Gastroesophageal sphincter (tissue), 4 donors: ENCODE measurements around the gene TNFAIP8. TPM values are rescaled to one million over a fixed set of nuclear protein-coding genes. Genes with fewer than 3 reads are reported as not detected.

Experiments
- ATAC-seq: fragments of 150-250 bp; one replicate; pipeline ENCODE4 v1.9.1; 2016; ENCODE audit warnings: mild to moderate bottlenecking, moderate library complexity
- H3K27ac ChIP-seq, 4 donors: fragments of 200-600 bp; sonication (generic) in 3 of 4; 1 replicate in 3 of 4; 2 replicates in 1 of 4; pipeline ENCODE4 v1.5.1; 2016 to 2019
- H3K27me3 ChIP-seq: fragments of 200-600 bp; sonication (generic); one replicate; pipeline ENCODE4 v1.5.1; 2019
- H3K36me3 ChIP-seq, 2 donors: fragments of 200-600 bp; sonication (generic); one replicate each; pipeline ENCODE4 v1.5.1; 2019; ENCODE audit warnings: control low read depth in 1 of 2
- H3K4me1 ChIP-seq, 3 donors: fragments of 200-600 bp; sonication (generic); 1 replicate in 2 of 3; 2 replicates in 1 of 3; pipeline ENCODE4 v1.5.1; 2016 to 2019; ENCODE audit warnings: control low read depth in 2 of 3
- H3K4me3 ChIP-seq, 2 donors: fragments of 200-600 bp; sonication (generic); one replicate each; pipeline ENCODE4 v1.5.1; 2019; ENCODE audit warnings: mild to moderate bottlenecking in 1 of 2, moderate library complexity in 1 of 2
- H3K9me3 ChIP-seq, 3 donors: fragments of 200-600 bp; sonication (generic); one replicate each; pipeline ENCODE4 v1.5.1; 2017 to 2019; ENCODE audit warnings: control low read depth in 2 of 3
- CTCF ChIP-seq, 4 experiments: fragments of 200-600 bp in 2 of 4; fragments of 450-650 bp in 2 of 4; sonication (generic) in 1 of 4; IDR thresholded peaks; one replicate each; pipeline ENCODE4 v1.5.1; 2017 to 2019; ENCODE audit warnings: antibody characterized with exemption in 4 of 4, mild to moderate bottlenecking in 2 of 4, moderate library complexity in 2 of 4
- EP300 ChIP-seq: sonication (generic); formaldehyde crosslinking; IDR thresholded peaks from one replicate; pipeline ENCODE4 v1.6.1; 2017; ENCODE audit warnings: antibody characterized with exemption, mild to moderate bottlenecking
- POLR2A ChIP-seq, 2 donors: fragments of 450-650 bp; IDR thresholded peaks; one replicate each; pipeline ENCODE4 v1.6.1; 2017; ENCODE audit warnings: antibody characterized with exemption in 2 of 2, mild to moderate bottlenecking in 2 of 2, moderate library complexity in 1 of 2
- POLR2AphosphoS5 ChIP-seq: sonication (generic); formaldehyde crosslinking; IDR thresholded peaks from one replicate; pipeline ENCODE4 v1.6.1; 2017; ENCODE audit warnings: antibody characterized with exemption
- WGBS, 2 donors: methylation state at CpG; one replicate each; pipeline ENCODE4 v1.1.5; 2018; ENCODE audit warnings: low coverage in 1 of 2; 5-methylcytosine and 5-hydroxymethylcytosine counted together
- total RNA-seq, 4 donors: library from RNA; depleted of rRNA; stranded (reverse); fragments of >200 nt; gene quantifications; one replicate each; pipeline ENCODE4 v1.1.0, GENCODE V29; 2016

The TNFAIP8 gene
- total RNA-seq, 4 donors from 2014 or later, result 25.4 to 76.7 (median 31.6) TPM

GRCh38 chr5:119328753-119329602 lies 26.8 kb upstream of the TNFAIP8 start:
- peak; percentile 40 for ATAC-seq
- no peaks in the 10 kb centered on the region for H3K9me3 ChIP-seq
- no peaks in the 10 kb centered on the region for H3K36me3 ChIP-seq
- TF ChIP-seq CTCF (IDR thresholded peaks at IDR 0.05), result no peak
- TF ChIP-seq POLR2AphosphoS5, result peak; percentile 68
- H3K4me1 ChIP-seq, result peaks cover 0 to 27% (median 15%) of the 10 kb centered on the region in 3 donors
- no peaks in the 10 kb centered on the region for H3K27me3 ChIP-seq
- no peak overlapping the region for H3K4me3 ChIP-seq
- peak overlapping the region in 3 of 4 donors; percentile 44 to 66 (median 48) for H3K27ac ChIP-seq
- 47 to 56% methylated on average over 10 of the region's 10 CpGs for WGBS, 2 donors

- TF ChIP-seq POLR2A (IDR thresholded peaks at IDR 0.05) (no peak), POLR2AphosphoS5 (no peak), CTCF (IDR thresholded peaks at IDR 0.05) (no peak)
- no peaks in the 10 kb centered on the region for H3K36me3 ChIP-seq
- no peak overlapping the region for H3K4me3 ChIP-seq
- no peaks in the 10 kb centered on the region for H3K27me3 ChIP-seq
- no peak for ATAC-seq
- H3K4me1 ChIP-seq, result peaks cover 0 to 33% (median 15%) of the 10 kb centered on the region in 3 donors
- peak overlapping the region in 2 of 4 donors; percentile 44 to 66 for H3K27ac ChIP-seq
- H3K9me3 ChIP-seq, result no peaks in the 10 kb centered on the region
- 44 to 60% methylated on average over 4 to 6 of the region's 6 CpGs for WGBS, 2 donors
These were observed 26.2 kb upstream of the TNFAIP8 start for GRCh38 chr5:119329666-119330065.

- Histone ChIP-seq H3K27ac (peak overlapping the region in 2 of 4 donors; percentile 44 to 66), H3K4me3 (no peak overlapping the region), H3K9me3 (no peaks in the 10 kb centered on the region), H3K4me1 (peaks cover 0 to 41% (median 15%) of the 10 kb centered on the region in 3 donors), H3K36me3 (no peaks in the 10 kb centered on the region), H3K27me3 (no peaks in the 10 kb centered on the region)
- 83 to 87% methylated on average over 1 to 7 of the region's 9 CpGs for WGBS, 2 donors
- no peak for ATAC-seq
- TF ChIP-seq POLR2A (IDR thresholded peaks at IDR 0.05), result no peak
- TF ChIP-seq POLR2AphosphoS5, result no peak
- no peak for TF ChIP-seq EP300
- no peak for TF ChIP-seq CTCF (IDR thresholded peaks at IDR 0.05)
These were observed 25.2 kb upstream of the TNFAIP8 start for GRCh38 chr5:119330367-119331183.

GRCh38 chr5:119331566-119332095 lies 24.2 kb upstream of the TNFAIP8 start:
- WGBS, 2 donors, result 71 to 92% methylated on average over 1 to 2 of the region's 3 CpGs
- peaks cover 0 to 41% (median 15%) of the 10 kb centered on the region in 3 donors for H3K4me1 ChIP-seq
- no peaks in the 10 kb centered on the region for H3K27me3 ChIP-seq
- no peak for TF ChIP-seq CTCF (IDR thresholded peaks at IDR 0.05)
- no peak for TF ChIP-seq EP300
- TF ChIP-seq POLR2A (IDR thresholded peaks at IDR 0.05), result no peak
- TF ChIP-seq POLR2AphosphoS5, result no peak
- H3K4me3 ChIP-seq, result no peak overlapping the region
- no peaks in the 10 kb centered on the region for H3K36me3 ChIP-seq
- no peaks in the 10 kb centered on the region for H3K9me3 ChIP-seq
- no peak for ATAC-seq
- no peak overlapping the region for H3K27ac ChIP-seq
